Measurements from ENCODE around the gene PLXNA2.

GRCh38 chr1:208265525-208265924 is 21.3 kb upstream of the PLXNA2 start:
- TF ChIP-seq POLR2A (IDR thresholded peaks at IDR 0.05): no peak
- TF ChIP-seq, protein P1, sequence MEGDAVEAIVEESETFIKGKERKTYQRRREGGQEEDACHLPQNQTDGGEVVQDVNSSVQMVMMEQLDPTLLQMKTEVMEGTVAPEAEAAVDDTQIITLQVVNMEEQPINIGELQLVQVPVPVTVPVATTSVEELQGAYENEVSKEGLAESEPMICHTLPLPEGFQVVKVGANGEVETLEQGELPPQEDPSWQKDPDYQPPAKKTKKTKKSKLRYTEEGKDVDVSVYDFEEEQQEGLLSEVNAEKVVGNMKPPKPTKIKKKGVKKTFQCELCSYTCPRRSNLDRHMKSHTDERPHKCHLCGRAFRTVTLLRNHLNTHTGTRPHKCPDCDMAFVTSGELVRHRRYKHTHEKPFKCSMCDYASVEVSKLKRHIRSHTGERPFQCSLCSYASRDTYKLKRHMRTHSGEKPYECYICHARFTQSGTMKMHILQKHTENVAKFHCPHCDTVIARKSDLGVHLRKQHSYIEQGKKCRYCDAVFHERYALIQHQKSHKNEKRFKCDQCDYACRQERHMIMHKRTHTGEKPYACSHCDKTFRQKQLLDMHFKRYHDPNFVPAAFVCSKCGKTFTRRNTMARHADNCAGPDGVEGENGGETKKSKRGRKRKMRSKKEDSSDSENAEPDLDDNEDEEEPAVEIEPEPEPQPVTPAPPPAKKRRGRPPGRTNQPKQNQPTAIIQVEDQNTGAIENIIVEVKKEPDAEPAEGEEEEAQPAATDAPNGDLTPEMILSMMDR (IDR thresholded peaks at IDR 0.05): no peak
